Prostate gland (tissue), 2 donors: Measurements from ENCODE around the gene FERMT1.

Experiments used
- CTCF ChIP-seq, 4 experiments: fragments of 200-600 bp in 2 of 4; fragments of 450-650 bp in 2 of 4; sonication (generic) in 2 of 4; IDR thresholded peaks; 1 replicate in 3 of 4; 2 replicates in 1 of 4; pipeline ENCODE4 v1.5.1; 2016 to 2019; ENCODE audit warnings: antibody characterized with exemption in 4 of 4, mild to moderate bottlenecking in 2 of 4, moderate library complexity in 2 of 4
- POLR2A ChIP-seq: fragments of 450-650 bp; IDR thresholded peaks from one replicate; pipeline ENCODE4 v1.6.1; 2016; ENCODE audit warnings: antibody characterized with exemption, mild to moderate bottlenecking
- POLR2AphosphoS5 ChIP-seq: sonication (generic); formaldehyde crosslinking; IDR thresholded peaks from one replicate; pipeline ENCODE4 v1.6.1; 2017; ENCODE audit warnings: antibody characterized with exemption

GRCh38 chr20:6169251-6169650 lies 46.4 kb upstream of the FERMT1 start:
- TF ChIP-seq CTCF (IDR thresholded peaks at IDR 0.05) = no peak
- TF ChIP-seq POLR2A = no peak
- TF ChIP-seq POLR2AphosphoS5 = no peak
